HG03378 (cell line): Measurements from ENCODE around the gene APOO.
A peak's percentile ranks its signal among the peaks of the same experiment; 100 is the strongest.

Source experiments
- ATAC-seq: cut with Tn5 transposase; IDR thresholded peaks from one replicate; pipeline ENCODE4 v1.9.1; 2021; ENCODE audit warnings: mild to moderate bottlenecking, moderate library complexity; ENCODE audit not compliant: unreplicated experiment

The APOO gene

DNA sequence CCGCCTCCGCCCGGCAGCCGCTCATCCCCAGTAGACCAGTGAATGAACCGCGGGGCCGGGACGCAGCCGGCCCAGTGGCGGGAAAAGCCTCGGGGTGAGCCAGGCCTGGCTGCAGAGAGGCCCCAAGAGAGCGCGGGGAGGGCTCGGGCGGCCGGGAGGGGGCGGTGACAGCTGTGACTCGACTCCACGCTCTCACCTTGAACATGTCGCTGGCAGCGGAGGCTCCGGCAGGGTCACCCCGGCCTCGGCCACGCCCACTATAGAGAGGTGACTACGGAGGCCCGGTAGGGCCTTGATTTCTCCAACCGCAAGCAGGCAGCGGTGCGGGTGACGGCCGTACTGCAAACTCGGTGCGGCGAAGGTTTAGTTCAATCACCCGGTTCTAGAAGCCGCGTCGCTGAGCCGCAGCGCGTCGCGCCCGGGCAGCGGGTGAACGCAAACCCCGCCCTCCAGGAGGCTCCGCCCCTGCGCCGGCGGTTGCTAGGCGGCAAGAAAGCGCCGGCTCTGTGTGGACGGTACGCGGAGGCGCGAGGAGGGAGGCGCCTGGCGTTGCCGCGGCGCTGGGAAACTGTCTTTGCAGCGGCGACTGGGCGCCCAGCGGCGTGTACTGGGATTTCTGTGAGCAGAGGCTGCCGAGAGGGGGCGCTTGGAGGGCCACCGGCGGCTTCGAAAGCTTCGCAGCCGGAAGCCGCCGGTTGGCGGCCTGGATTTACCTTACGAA lies at the start of gene APOO, which contains the start of gene CXorf58:
TSS of gene APOO (minus strand) at position 441 of the 721 bp plus-strand sequence. CDS start at position 205, 236 bp downstream.
TSS of gene CXorf58 (plus strand) at position 509 of the 721 bp plus-strand sequence. CDS start 2,297 bp downstream, outside the sequence.
- ATAC-seq: peak; percentile 83

DNA sequence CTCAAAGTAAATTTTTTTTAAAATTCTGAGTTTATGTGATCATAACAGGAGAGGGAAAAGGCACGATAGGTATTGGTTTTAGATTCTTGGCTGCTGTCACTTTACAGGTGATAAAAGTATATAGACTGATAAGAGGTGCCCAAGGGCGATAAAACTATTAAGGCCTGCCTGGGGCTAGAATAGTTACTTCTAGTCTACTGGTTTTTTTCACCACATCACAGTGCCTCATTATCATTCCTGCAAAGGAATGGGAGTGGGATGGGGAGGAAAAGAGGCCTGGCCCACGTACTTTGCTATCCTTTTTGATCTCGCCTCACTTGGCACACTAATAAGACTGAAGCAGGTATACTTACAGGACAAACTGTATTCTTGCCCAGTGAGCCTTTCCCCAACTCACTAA lies 46.7 kb upstream of the APOO start:
- ATAC-seq: no peak

- ATAC-seq: no peak
These were observed 46.2 kb upstream of the APOO start for GRCh38 chrX:23953908-23954269.

GRCh38 chrX:23952984-23953907 lies 45.5 kb upstream of the APOO start:
- ATAC-seq: peak; percentile 91

DNA sequence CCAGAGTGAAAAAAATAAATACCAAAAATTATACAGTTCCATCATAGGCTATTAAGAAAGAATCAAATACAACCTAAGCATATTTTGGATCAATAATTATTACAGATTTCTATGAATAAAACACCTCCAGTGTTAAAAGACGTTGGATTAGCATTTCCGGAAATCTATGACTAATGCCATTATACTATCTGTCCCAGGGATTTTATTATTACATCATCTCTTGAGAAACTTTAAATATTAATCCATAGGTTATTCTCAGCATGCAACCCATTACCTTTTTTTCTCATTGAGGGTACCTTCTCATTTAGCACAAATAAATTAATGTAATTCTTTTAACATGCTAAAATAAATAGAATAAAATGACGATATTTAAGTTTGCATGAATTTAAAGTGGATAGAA lies 44.7 kb upstream of the APOO start:
- no peak for ATAC-seq

DNA sequence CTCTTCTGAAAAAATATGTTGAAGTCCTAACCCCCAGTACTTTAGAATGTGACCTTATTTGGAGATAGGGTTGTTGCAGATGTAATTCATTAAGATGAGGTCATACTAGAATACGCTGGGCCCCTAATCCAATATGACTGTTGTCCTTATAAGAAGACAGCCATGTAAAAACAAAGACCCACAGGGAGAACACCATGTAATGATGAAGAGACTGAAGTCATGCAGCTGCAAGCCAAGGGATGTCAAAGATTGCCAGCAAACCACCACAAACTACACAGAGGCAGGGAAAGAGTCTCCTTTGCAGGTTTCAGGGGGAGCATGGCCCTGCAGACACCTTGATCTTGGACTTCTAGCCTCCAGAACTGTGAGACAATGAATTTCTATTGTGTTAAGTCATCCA lies 37.5 kb upstream of the APOO start:
- ATAC-seq: no peak

GRCh38 chrX:23944234-23944633 lies 36.5 kb upstream of the APOO start:
- ATAC-seq: no peak

DNA sequence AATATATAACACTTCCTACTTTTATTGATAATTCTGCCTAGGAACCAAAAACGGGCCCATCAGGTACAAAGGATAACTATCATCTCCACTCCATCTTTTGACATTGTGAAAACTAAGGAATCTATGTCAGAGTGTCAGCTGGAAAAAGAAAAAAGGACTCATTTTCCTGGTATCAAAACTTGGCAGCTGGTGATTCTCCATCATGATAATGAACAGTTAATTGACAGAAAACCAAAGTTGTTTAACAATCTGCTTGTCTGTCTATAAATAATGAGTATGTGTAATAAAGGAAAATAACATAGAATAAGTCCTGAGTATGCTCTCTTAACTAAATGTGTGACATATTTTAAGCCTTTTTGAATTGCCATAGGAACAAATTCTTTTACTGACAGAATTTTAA lies 31.5 kb upstream of the APOO start:
- ATAC-seq: no peak

DNA sequence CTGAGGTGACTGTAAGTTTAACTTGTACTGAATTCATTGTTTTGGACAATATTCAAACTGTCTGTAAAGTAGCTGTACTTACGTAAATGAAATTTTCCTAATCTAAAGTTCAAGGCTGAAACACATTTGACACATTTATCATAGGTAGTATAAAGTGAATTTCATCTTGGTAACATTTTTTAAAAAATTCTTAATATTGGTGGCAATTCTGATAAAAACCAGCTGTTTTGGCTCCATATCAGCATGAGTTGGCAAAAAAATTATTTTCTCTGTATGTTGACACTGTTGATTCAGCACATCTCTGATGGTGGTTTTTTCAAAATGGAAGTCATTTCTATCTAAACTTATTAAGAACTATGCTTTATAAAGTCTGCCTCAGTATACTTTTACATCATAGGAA lies 31.0 kb upstream of the APOO start:
- no peak for ATAC-seq

DNA sequence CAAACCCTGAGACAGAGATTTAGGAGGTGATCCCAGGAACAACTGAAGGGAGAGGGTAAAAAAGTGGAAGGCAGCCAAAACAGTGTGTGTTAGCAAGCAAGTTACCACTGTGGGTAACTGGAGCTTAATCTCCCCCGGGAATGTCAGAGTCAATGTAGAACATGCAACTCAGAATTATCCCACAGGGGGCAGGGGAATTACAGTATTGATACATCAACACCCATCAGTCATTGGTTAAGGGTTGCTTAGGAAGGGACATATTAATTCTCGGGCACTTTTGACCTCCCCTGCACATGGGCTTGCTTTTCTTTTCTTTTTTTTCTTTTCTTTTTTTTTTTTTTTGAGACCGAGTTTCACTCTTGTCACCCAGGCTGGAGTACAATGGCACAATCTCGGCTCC lies 29.4 kb upstream of the APOO start:
- no peak for ATAC-seq

DNA sequence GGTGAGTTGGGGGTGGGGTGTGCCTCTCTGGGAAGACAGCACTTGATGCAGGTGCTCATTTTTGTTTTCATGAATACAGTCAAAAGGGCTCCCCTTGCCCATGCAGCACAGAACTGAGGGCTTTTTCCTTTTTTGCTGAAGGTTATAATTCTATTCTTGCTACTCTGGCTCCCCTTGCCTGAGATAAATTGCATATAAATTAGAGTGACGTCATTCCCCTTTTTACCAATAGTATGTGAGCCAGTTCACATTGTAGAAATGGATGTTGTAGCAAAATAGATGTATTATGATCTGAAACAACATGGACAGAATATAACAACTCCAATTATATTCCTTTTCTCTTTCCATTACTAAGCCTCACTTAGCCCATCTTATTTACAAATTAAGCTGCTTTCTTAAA lies 28.4 kb upstream of the APOO start:
- no peak for ATAC-seq

- ATAC-seq: no peak
These were observed 27.4 kb upstream of the APOO start for GRCh38 chrX:23935106-23935505.

GRCh38 chrX:23932046-23932445 lies 24.3 kb upstream of the APOO start:
- ATAC-seq: no peak

- ATAC-seq: no peak
These were observed 23.3 kb upstream of the APOO start for GRCh38 chrX:23930894-23931604.

- no peak for ATAC-seq
These were observed 18.3 kb upstream of the APOO start for GRCh38 chrX:23926015-23926414.

GRCh38 chrX:23919706-23920320 lies 12.1 kb upstream of the APOO start:
- ATAC-seq: no peak

DNA sequence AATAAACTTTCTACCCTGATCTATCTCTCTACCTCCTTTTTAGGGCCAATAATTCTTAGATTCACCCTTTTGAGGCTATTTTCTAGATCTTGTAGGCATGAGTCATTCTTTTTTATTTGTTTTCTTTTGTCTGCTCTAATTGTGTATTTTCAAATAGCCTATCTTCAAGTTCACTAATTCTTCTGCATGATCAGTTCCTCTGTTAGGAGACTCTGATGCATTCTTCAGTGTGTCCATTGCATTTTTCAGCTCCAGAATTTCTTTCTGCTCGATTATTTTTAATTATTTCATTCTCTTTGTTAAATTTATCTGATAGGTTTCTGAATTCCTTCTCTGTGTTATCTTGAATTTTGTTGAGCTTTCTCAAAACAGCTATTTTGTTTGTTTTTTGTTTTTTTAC lies 11.4 kb upstream of the APOO start:
- no peak for ATAC-seq

DNA sequence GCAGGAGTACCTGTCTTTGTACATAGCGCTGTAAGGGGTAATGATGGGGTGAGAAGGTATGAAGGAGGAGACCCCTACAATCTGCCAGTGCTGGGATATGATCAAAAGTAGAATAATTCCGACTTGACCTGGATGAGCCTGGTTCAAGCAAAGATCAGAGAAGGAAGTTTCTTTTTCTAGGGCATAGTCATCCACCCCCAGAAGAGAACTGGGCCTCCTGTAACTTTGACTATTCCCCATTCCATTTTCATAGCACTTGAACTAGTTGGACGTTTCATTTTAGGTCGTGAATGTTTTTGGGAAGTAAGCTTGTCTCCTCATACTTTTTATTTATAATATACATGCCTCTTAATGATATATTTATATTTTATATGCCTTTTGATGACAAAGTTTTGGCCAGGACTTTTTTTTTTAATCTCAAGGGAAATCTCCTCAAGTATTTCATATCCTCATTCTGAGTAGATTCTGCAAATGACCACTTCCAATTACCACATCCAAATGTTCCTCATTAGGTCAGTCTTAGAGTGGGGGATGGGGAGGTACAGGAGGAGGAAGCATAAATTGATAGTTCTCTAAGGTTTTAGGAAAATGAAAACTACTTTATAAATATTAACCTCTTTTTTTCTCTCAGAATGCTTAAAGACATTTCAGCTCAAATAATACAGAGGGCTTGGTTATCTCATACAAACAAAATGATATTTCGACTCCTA lies 3.5 kb upstream of the APOO start:
- ATAC-seq: no peak

GRCh38 chrX:23908219-23909004 lies 674 bp upstream of the APOO start:
- ATAC-seq: peak; percentile 23

DNA sequence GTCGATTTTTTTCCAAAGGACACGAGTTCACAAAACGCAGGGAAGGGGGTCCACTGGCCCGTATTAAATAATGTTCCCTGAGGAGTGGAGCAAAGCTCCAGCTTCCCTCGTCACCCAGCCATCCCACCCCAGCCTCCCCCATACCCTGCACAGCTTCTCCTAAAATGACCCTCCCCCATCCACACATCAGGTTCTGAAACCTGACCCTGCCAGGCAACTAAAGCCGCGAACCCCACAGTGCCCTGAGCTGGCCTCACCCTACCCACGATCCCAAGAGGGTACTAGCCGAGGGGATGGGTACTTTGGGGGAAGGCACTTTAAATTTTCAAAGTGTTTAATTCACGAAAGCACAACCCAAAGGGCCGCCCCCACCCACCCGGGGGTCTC lies 634 bp downstream of the APOO start:
- peak; percentile 7 for ATAC-seq
